HG03439 (cell line): ENCODE measurements around the gene ZNF490.
"Not testable (repeated sequence)": the region's sequence is repeated elsewhere in the genome, so short reads cannot be mapped to it uniquely, and the experiment has no call there.

Experiments used
- ATAC-seq: cut with Tn5 transposase; IDR thresholded peaks from one replicate; pipeline ENCODE4 v1.9.1; 2021; ENCODE audit warnings: mild to moderate bottlenecking, moderate library complexity; ENCODE audit not compliant: unreplicated experiment

The ZNF490 gene

GRCh38 chr19:12610540-12611360 lies at the start of gene ZNF490, which contains the start of gene ZNF791:
Gene ZNF490, minus strand, starts transcription at chr19:12610813. Its CDS starts 133 bp downstream, at chr19:12610680.
Gene ZNF791, plus strand, starts transcription at chr19:12610920. Its CDS starts 160 bp downstream, at chr19:12611080.
- ATAC-seq = peak; percentile 71

DNA sequence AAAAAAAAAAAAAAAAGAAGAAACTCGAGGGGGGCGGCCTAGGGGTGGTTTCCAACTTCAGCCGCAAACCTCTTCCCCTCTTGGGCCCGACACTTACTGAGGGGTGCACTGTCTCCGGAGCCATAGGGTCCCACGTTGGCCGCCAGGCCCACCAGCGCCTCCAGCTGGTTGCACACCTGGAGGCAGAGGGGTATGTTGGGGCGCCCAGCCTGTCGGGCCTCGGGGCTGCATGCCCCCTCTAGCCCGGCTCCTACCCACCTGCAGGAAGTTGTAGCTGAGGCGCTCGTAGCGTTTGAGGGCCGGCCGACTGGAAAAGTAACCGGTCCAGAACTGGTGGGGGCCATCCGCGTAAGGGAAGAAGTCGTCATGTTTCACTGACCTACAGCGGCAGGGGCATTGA lies 47.4 kb upstream of the ZNF490 start:
- no peak for ATAC-seq

DNA sequence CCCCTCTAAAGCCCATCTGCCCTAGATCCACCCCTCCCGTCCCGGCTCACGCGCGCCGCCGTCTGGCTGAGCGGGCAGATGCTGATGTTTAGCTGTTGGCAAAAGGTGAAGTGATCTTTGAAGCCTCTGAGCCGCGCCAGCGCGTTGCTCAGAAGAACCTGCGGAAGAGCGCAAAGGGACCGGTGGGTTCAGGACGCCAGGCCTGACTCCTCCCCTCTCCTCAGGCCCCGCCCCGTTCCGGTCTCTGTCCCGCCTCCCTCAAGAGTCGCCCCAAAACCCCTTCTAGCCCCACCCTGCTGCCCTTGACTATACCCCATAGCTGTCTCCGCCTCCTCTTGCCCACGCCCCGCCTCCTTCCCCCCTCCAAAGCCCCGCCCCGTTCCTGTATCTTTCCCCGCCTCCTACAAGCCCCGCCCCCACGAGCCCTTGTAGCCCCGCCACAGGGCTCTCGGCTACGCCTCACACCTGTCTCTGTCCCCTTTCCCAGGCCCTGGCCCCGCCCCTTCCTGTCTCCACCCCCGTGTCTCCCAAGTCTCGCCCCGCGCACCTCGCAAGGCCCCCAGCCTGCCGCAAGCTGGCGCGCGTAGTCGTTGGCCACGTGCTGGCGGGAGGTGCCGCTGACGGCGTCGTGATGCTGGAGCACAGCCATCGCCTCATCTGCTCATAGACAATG lies 46.4 kb upstream of the ZNF490 start:
- ATAC-seq = no peak

GRCh38 chr19:12655546-12655945 lies 44.9 kb upstream of the ZNF490 start:
- ATAC-seq = no peak

- no peak for ATAC-seq
Observed at GRCh38 chr19:12652219-12652618, 41.6 kb upstream of the ZNF490 start.

DNA sequence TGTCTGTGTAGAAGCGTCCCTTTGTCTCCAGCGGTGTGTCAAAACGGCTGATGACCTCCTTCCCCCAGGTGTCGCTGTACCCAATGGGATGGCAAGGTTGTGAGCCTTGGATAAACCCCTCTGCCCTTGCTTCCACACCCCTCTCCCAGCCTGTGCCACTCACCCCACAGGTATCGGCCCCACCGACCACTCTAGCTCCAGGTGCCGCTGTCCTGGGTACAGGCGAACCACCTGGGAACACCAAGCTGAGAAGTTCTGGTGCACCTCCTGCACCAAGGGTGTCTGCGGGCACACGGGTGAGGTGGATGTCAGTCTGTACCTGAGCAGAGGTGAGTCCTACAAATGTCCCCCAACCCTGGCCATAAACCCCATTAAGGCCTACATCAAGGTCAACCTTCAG lies 39.3 kb upstream of the ZNF490 start:
- ATAC-seq = no peak

GRCh38 chr19:12648088-12648487 lies 37.5 kb upstream of the ZNF490 start:
- no peak for ATAC-seq

- no peak for ATAC-seq
Observed at GRCh38 chr19:12647490-12648071, 37.0 kb upstream of the ZNF490 start.

DNA sequence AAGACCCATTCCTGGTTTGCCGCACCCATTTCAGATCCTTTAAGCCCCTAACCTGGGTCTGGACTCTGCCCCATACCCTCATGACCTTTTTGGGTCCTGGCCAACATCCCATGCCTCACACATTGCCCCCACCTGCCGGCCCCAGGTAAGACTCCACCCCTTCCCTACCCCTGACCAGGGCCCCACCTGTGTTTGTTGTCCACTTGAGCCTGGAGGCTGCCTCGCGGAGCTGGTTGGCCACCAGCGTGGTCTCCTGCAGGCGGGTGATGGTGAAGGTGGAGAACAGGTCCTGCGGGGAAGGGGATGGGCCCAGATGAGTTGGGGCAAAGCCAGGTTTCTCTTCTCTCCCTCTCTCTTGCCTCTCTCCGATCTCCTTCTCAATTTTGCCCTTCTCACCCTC lies 36.4 kb upstream of the ZNF490 start:
- no peak for ATAC-seq

- ATAC-seq = no peak
Observed at GRCh38 chr19:12646551-12646950, 35.9 kb upstream of the ZNF490 start.

- not testable (repeated sequence) for ATAC-seq
Observed at GRCh38 chr19:12643716-12644115, 33.1 kb upstream of the ZNF490 start.

GRCh38 chr19:12642506-12642905 lies 31.9 kb upstream of the ZNF490 start:
- no peak for ATAC-seq

GRCh38 chr19:12641456-12641855 lies 30.8 kb upstream of the ZNF490 start:
- no peak for ATAC-seq

GRCh38 chr19:12639901-12640613 lies 29.4 kb upstream of the ZNF490 start:
- no peak for ATAC-seq

GRCh38 chr19:12638611-12639182 lies 28.1 kb upstream of the ZNF490 start:
- ATAC-seq = no peak

DNA sequence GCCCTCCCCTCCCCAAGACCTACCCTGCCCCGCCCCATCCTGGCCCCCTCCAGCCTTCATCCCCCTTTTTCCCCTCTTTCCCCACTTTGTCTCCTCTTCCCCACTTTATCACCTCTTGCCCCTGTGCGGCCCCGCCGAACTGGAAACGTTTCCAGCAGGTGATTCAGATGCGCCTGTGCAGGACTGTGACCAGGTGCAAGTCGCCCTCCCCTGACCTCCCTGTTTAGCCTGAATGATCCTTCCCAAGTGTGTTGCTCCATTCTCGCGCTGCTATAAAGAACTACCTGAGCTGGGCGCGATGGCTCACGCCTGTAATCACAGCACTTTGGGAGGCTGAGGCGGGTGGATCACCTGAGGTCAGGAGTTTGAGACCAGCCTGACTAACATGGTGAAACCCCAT lies 26.0 kb upstream of the ZNF490 start:
- no peak for ATAC-seq

DNA sequence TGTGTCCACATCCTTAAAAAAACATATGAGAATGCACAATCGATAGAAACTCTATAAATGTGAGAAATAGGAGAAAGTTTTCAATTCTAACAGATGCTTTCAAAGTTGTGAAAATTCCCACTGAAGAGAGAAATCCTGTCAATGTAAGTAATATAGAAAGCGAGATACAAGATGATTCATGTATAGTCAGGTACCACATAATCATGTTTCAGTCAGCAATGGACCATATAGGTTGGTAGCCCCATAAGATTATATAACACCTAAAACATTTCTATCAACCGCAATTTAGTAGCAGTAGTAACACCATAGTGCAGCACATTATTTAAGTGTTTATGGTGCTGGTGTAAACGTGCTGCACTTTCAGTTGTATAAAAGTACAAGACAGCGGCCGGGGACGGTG lies 18.6 kb upstream of the ZNF490 start:
- ATAC-seq = no peak

DNA sequence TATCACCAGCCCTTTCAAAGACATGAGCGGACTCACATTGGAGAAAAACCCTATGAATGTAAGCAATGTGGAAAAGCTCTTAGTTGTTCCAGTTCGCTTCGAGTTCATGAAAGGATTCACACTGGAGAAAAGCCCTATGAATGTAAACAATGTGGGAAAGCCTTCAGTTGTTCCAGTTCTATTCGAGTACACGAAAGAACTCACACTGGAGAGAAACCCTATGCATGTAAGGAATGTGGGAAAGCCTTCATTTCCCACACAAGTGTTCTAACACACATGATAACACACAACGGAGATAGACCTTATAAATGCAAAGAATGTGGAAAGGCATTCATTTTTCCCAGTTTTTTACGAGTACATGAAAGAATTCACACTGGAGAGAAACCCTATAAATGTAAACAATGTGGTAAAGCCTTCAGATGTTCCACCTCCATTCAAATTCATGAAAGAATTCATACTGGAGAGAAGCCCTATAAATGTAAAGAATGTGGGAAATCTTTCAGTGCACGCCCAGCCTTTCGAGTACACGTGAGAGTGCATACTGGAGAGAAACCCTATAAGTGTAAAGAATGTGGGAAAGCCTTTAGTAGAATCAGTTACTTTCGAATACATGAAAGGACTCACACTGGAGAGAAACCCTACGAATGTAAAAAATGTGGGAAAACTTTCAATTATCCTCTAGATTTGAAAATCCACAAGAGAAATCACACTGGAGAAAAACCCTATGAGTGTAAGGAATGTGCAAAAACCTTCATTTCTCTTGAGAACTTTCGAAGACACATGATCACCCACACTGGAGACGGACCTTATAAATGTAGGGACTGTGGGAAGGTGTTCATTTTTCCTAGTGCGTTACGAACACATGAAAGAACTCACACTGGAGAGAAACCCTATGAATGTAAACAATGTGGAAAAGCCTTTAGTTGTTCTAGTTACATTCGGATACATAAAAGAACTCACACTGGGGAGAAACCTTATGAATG lies 17.7 kb upstream of the ZNF490 start:
- ATAC-seq = no peak

GRCh38 chr19:12626958-12627357 lies 16.3 kb upstream of the ZNF490 start:
- ATAC-seq = no peak
